Measurements from ENCODE around the gene KCNC3. TPM values are rescaled to one million over a fixed set of nuclear protein-coding genes. Genes with fewer than 3 reads are reported as not detected.
"Not testable (repeated sequence)": the region's sequence is repeated elsewhere in the genome, so short reads cannot be mapped to it uniquely, and the experiment has no call there.

KCNC3 gene
- total RNA-seq, 2 donors from 2014 or later = 1.9 to 25.8 TPM

- Mint-ChIP-seq H3K9me3 (no peaks in the 10 kb centered on the region), H3K27me3 (no peaks in the 10 kb centered on the region), H3K4me1 (ENCODE audit: low read depth in 2 of 2) (peaks cover 66 to 76% of the 10 kb centered on the region in 2 donors), H3K4me3 (peak overlapping the region; percentile 85), H3K27ac (peak overlapping the region; percentile 80 to 90), H3K36me3 (peaks cover 9% of the 10 kb centered on the region)
- ATAC-seq = no peak
- no peak for DNase-seq (ENCODE audit: low spot score)
These were observed 32.3 kb upstream of the KCNC3 start for GRCh38 chr19:50361290-50362029.

GRCh38 chr19:50359328-50359818, 30.2 kb upstream of the KCNC3 start:
- Mint-ChIP-seq H3K4me3 (peak overlapping the region; percentile 92), H3K27ac (peak overlapping the region; percentile 92 to 94), H3K27me3 (peaks cover 0 to 2% of the 10 kb centered on the region in 2 donors), H3K4me1 (ENCODE audit: low read depth in 2 of 2) (peaks cover 54 to 62% of the 10 kb centered on the region in 2 donors), H3K36me3 (peaks cover 9% of the 10 kb centered on the region), H3K9me3 (no peaks in the 10 kb centered on the region)
- no peak for ATAC-seq
- DNase-seq (ENCODE audit: low spot score) = no peak

GRCh38 chr19:50358483-50359327, 29.5 kb upstream of the KCNC3 start:
- peaks cover 0 to 2% of the 10 kb centered on the region in 2 donors for H3K27me3 Mint-ChIP-seq
- H3K36me3 Mint-ChIP-seq = peaks cover 9% of the 10 kb centered on the region
- no peaks in the 10 kb centered on the region for H3K9me3 Mint-ChIP-seq
- DNase-seq (ENCODE audit: low spot score) = peak; percentile 84
- peak overlapping the region; percentile 92 to 94 for H3K27ac Mint-ChIP-seq
- H3K4me3 Mint-ChIP-seq = peak overlapping the region; percentile 92
- peaks cover 51 to 60% of the 10 kb centered on the region in 2 donors for H3K4me1 Mint-ChIP-seq (ENCODE audit: low read depth in 2 of 2)
- peak; percentile 44 to 75 for ATAC-seq

- no peaks in the 10 kb centered on the region for H3K9me3 Mint-ChIP-seq
- peaks cover 44 to 47% of the 10 kb centered on the region in 2 donors for H3K4me1 Mint-ChIP-seq (ENCODE audit: low read depth in 2 of 2)
- H3K27me3 Mint-ChIP-seq = peaks cover 0 to 2% of the 10 kb centered on the region in 2 donors
- DNase-seq (ENCODE audit: low spot score) (peak; percentile 92), ATAC-seq (peak; percentile 86 to 93)
- H3K27ac Mint-ChIP-seq = peak overlapping the region; percentile 92 to 94
- peaks cover 9% of the 10 kb centered on the region for H3K36me3 Mint-ChIP-seq
- peak overlapping the region; percentile 92 for H3K4me3 Mint-ChIP-seq
These were observed 28.3 kb upstream of the KCNC3 start for GRCh38 chr19:50357178-50358100.

GRCh38 chr19:50356691-50357177, 27.6 kb upstream of the KCNC3 start:
- peak overlapping the region; percentile 92 to 94 for H3K27ac Mint-ChIP-seq
- H3K36me3 Mint-ChIP-seq = peaks cover 9% of the 10 kb centered on the region
- ATAC-seq = no peak
- peak overlapping the region; percentile 92 for H3K4me3 Mint-ChIP-seq
- DNase-seq (ENCODE audit: low spot score) = no peak
- peaks cover 37 to 40% of the 10 kb centered on the region in 2 donors for H3K4me1 Mint-ChIP-seq (ENCODE audit: low read depth in 2 of 2)
- H3K9me3 Mint-ChIP-seq = no peaks in the 10 kb centered on the region
- H3K27me3 Mint-ChIP-seq = peaks cover 0 to 2% of the 10 kb centered on the region in 2 donors

- not testable (repeated sequence) for ATAC-seq; DNase-seq (ENCODE audit: low spot score); H3K4me3 Mint-ChIP-seq; H3K27me3 Mint-ChIP-seq; H3K9me3 Mint-ChIP-seq; H3K27ac Mint-ChIP-seq; H3K36me3 Mint-ChIP-seq
- peaks cover 9 to 11% of the 10 kb centered on the region in 2 donors for H3K4me1 Mint-ChIP-seq (ENCODE audit: low read depth in 2 of 2)
These were observed 24.3 kb upstream of the KCNC3 start for GRCh38 chr19:50353487-50353880.

- H3K27me3 Mint-ChIP-seq = peaks cover 0 to 8% of the 10 kb centered on the region in 2 donors
- no peak for ATAC-seq
- H3K36me3 Mint-ChIP-seq = no peaks in the 10 kb centered on the region
- DNase-seq (ENCODE audit: low spot score) = no peak
- H3K4me1 Mint-ChIP-seq (ENCODE audit: low read depth in 2 of 2) = peaks cover 6 to 10% of the 10 kb centered on the region in 2 donors
- no peak overlapping the region for H3K27ac Mint-ChIP-seq
- H3K9me3 Mint-ChIP-seq = no peaks in the 10 kb centered on the region
- H3K4me3 Mint-ChIP-seq = no peak overlapping the region
These were observed 23.1 kb upstream of the KCNC3 start for GRCh38 chr19:50352242-50352641.

GRCh38 chr19:50349277-50350057, 20.3 kb upstream of the KCNC3 start:
- ATAC-seq = no peak
- Mint-ChIP-seq H3K9me3 (peaks cover 4% of the 10 kb centered on the region), H3K27ac (no peak overlapping the region), H3K36me3 (no peaks in the 10 kb centered on the region), H3K27me3 (peaks cover 0 to 6% of the 10 kb centered on the region in 2 donors), H3K4me1 (ENCODE audit: low read depth in 2 of 2) (peaks cover 3 to 10% of the 10 kb centered on the region in 2 donors), H3K4me3 (no peak overlapping the region)
- DNase-seq (ENCODE audit: low spot score) = no peak

- peak in 1 of 2 donors; percentile 49 for ATAC-seq
- H3K4me3 Mint-ChIP-seq = peak overlapping the region; percentile 50
- DNase-seq (ENCODE audit: low spot score); H3K27me3 Mint-ChIP-seq; H3K9me3 Mint-ChIP-seq; H3K36me3 Mint-ChIP-seq: not testable (repeated sequence)
- H3K4me1 Mint-ChIP-seq (ENCODE audit: low read depth in 2 of 2) = peaks cover 3 to 10% of the 10 kb centered on the region in 2 donors
- peak overlapping the region; percentile 20 to 32 for H3K27ac Mint-ChIP-seq
These were observed 18.0 kb upstream of the KCNC3 start for GRCh38 chr19:50347089-50347581.

- H3K27ac Mint-ChIP-seq = no peak overlapping the region
- H3K9me3 Mint-ChIP-seq = peaks cover 4% of the 10 kb centered on the region
- no peak overlapping the region for H3K4me3 Mint-ChIP-seq
- peaks cover 3 to 10% of the 10 kb centered on the region in 2 donors for H3K4me1 Mint-ChIP-seq (ENCODE audit: low read depth in 2 of 2)
- DNase-seq (ENCODE audit: low spot score) (no peak), ATAC-seq (no peak)
- H3K36me3 Mint-ChIP-seq = no peaks in the 10 kb centered on the region
- H3K27me3 Mint-ChIP-seq = peaks cover 0 to 6% of the 10 kb centered on the region in 2 donors
These were observed 15.6 kb upstream of the KCNC3 start for GRCh38 chr19:50344661-50345318.

- ATAC-seq (peak; percentile 32 to 69), DNase-seq (ENCODE audit: low spot score) (no peak)
- no peak overlapping the region for H3K27ac Mint-ChIP-seq
- no peak overlapping the region for H3K4me3 Mint-ChIP-seq
- H3K9me3 Mint-ChIP-seq = peaks cover 4% of the 10 kb centered on the region
- no peaks in the 10 kb centered on the region for H3K4me1 Mint-ChIP-seq (ENCODE audit: low read depth in 2 of 2)
- no peaks in the 10 kb centered on the region for H3K36me3 Mint-ChIP-seq
- peaks cover 0 to 3% of the 10 kb centered on the region in 2 donors for H3K27me3 Mint-ChIP-seq
These were observed 12.0 kb upstream of the KCNC3 start for GRCh38 chr19:50341091-50341564.

GRCh38 chr19:50340331-50340730, 11.2 kb upstream of the KCNC3 start:
- H3K36me3 Mint-ChIP-seq = no peaks in the 10 kb centered on the region
- peaks cover 4 to 6% of the 10 kb centered on the region in 2 donors for H3K4me1 Mint-ChIP-seq (ENCODE audit: low read depth in 2 of 2)
- H3K27me3 Mint-ChIP-seq = peaks cover 0 to 9% of the 10 kb centered on the region in 2 donors
- H3K27ac Mint-ChIP-seq = no peak overlapping the region
- H3K9me3 Mint-ChIP-seq = peaks cover 4% of the 10 kb centered on the region
- DNase-seq (ENCODE audit: low spot score) (no peak), ATAC-seq (no peak)
- H3K4me3 Mint-ChIP-seq = no peak overlapping the region

Measured in natural killer cell treated with Interleukin-12 subunit alpha and Interleukin-12 subunit beta and Interleukin-15 and Interleukin-18, amount 100 ng/mL, for 72 hours (primary cell).